ENCODE measurements around the gene CLEC16A. TPM values are rescaled to one million over a fixed set of nuclear protein-coding genes. Genes with fewer than 3 reads are reported as not detected.

CLEC16A gene
- total and polyA plus RNA-seq, 9 of the 15 experiments (the other 6 are each of a cell fraction or from before 2014, with no cell fraction given) = 1.00 to 22.3 (median 10.0) TPM

- TF ChIP-seq ZBTB11 (CRISPR knock-in tag; IDR thresholded peaks at IDR 0.05) (no peak), RBM34 (IDR thresholded peaks at IDR 0.05; ENCODE audit: borderline replicate concordance, insufficient read depth, low read length) (no peak), RNF2 (IDR thresholded peaks at IDR 0.05) (no peak), HMGN3 (IDR thresholded peaks at IDR 0.05; ENCODE audit: borderline replicate concordance, extremely low read depth, insufficient read length, low read depth, low read length) (no peak), ZNF561 (CRISPR knock-in tag; conservative IDR thresholded peaks at IDR 0.05) (no peak), NUFIP1 (IDR thresholded peaks at IDR 0.05; ENCODE audit: partially characterized antibody) (no peak), SMARCC2 (IDR thresholded peaks at IDR 0.05; ENCODE audit: low read depth) (no peak; the same call in 1 of the 2 replicates), HMGXB4 (CRISPR knock-in tag; IDR thresholded peaks at IDR 0.05) (no peak), SP1 (CRISPR knock-in tag; IDR thresholded peaks at IDR 0.05) (no peak), ZNF316 (IDR thresholded peaks at IDR 0.05) (no peak), POLR2H (tag; IDR thresholded peaks at IDR 0.05; ENCODE audit: low read depth) (peak; percentile 72), FOXK1 (CRISPR knock-in tag; IDR thresholded peaks at IDR 0.05; ENCODE audit: borderline replicate concordance) (no peak), STAT5A (IDR thresholded peaks at IDR 0.05; ENCODE audit: borderline replicate concordance, low read length) (no peak), NCOA1 (IDR thresholded peaks at IDR 0.05; ENCODE audit: low read depth) (no peak), ZBTB17 (CRISPR knock-in tag; IDR thresholded peaks at IDR 0.05) (no peak; the same call in 1 of the 2 replicates), KDM2B (CRISPR knock-in tag; IDR thresholded peaks at IDR 0.05) (no peak), ZZZ3 (IDR thresholded peaks at IDR 0.05) (no peak), ZNF232 (CRISPR knock-in tag; IDR thresholded peaks at IDR 0.05) (no peak)
- TF ChIP-seq, protein P1, sequence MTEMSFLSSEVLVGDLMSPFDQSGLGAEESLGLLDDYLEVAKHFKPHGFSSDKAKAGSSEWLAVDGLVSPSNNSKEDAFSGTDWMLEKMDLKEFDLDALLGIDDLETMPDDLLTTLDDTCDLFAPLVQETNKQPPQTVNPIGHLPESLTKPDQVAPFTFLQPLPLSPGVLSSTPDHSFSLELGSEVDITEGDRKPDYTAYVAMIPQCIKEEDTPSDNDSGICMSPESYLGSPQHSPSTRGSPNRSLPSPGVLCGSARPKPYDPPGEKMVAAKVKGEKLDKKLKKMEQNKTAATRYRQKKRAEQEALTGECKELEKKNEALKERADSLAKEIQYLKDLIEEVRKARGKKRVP (CRISPR knock-in tag; IDR thresholded peaks at IDR 0.05) = peak; percentile 85
- TF ChIP-seq, protein P2, sequence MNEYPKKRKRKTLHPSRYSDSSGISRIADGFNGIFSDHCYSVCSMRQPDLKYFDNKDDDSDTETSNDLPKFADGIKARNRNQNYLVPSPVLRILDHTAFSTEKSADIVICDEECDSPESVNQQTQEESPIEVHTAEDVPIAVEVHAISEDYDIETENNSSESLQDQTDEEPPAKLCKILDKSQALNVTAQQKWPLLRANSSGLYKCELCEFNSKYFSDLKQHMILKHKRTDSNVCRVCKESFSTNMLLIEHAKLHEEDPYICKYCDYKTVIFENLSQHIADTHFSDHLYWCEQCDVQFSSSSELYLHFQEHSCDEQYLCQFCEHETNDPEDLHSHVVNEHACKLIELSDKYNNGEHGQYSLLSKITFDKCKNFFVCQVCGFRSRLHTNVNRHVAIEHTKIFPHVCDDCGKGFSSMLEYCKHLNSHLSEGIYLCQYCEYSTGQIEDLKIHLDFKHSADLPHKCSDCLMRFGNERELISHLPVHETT (CRISPR knock-in tag; conservative IDR thresholded peaks at IDR 0.05 in 1 of 2, IDR thresholded peaks at IDR 0.05 in 1 of 2) = no peak
Measured at GRCh38 chr16:11056090-11056992, 112.0 kb downstream of the CLEC16A start (continued).

Data from K562 (cell line).